22Rv1 (cell line): ENCODE measurements around the gene MIPOL1.

Experiments
- H3K27ac ChIP-seq: fragments of 450-650 bp; 2 replicates; pipeline ENCODE4 v1.5.1; 2017
- ZFX ChIP-seq: fragments of 450-650 bp; IDR thresholded peaks from 2 replicates; pipeline ENCODE4 v1.6.1; 2017; ENCODE audit warnings: antibody characterized with exemption, borderline replicate concordance
- TF ChIP-seq, protein P1 (sequence below): fragments of 450-650 bp; IDR thresholded peaks from 2 replicates; pipeline ENCODE4 v1.5.1; 2017; ENCODE audit warnings: mild to moderate bottlenecking

The MIPOL1 gene

DNA sequence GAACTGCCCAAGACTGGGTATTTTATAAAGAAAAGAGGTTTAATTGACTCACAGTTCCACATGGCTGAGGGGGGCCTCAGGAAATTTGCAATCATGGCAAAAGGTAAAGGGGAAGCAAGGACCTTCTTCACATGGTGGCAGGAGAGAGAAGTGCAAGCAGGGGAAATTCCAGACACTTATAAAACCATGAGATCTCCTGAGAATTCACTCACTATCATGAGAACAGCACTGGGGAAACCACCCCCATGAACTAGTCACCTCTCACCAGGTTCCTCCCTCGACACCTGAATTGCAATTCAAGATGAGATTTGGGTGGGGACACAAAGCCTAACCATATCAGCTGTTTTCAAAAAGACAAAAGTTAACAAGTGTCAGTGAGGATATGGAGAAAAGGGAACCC lies 284.7 kb downstream of the MIPOL1 start:
- H3K27ac ChIP-seq, result no peak overlapping the region
- TF ChIP-seq ZFX, result no peak
- TF ChIP-seq, protein P1, sequence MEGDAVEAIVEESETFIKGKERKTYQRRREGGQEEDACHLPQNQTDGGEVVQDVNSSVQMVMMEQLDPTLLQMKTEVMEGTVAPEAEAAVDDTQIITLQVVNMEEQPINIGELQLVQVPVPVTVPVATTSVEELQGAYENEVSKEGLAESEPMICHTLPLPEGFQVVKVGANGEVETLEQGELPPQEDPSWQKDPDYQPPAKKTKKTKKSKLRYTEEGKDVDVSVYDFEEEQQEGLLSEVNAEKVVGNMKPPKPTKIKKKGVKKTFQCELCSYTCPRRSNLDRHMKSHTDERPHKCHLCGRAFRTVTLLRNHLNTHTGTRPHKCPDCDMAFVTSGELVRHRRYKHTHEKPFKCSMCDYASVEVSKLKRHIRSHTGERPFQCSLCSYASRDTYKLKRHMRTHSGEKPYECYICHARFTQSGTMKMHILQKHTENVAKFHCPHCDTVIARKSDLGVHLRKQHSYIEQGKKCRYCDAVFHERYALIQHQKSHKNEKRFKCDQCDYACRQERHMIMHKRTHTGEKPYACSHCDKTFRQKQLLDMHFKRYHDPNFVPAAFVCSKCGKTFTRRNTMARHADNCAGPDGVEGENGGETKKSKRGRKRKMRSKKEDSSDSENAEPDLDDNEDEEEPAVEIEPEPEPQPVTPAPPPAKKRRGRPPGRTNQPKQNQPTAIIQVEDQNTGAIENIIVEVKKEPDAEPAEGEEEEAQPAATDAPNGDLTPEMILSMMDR, result no peak

DNA sequence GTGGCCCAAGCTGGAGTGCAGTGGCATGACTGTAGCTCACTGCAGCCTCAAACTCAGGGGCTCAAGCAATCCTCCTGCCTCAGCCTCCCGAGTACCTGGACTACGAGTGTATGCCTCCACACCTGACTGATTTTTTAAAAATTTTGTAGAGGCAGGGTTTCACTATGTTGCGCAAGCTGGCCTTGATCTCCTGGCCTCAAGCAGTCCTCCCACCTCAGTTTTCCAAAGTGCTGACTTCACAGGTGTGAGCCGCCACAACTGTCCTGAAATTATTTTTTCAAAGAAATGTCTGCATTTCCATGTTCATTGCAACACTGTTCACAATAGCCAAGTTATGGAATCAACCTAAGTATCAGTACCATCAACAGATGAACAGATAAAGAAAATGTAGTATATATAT lies 285.9 kb downstream of the MIPOL1 start:
- no peak overlapping the region for H3K27ac ChIP-seq
- TF ChIP-seq, protein P1, result no peak
- no peak for TF ChIP-seq ZFX

DNA sequence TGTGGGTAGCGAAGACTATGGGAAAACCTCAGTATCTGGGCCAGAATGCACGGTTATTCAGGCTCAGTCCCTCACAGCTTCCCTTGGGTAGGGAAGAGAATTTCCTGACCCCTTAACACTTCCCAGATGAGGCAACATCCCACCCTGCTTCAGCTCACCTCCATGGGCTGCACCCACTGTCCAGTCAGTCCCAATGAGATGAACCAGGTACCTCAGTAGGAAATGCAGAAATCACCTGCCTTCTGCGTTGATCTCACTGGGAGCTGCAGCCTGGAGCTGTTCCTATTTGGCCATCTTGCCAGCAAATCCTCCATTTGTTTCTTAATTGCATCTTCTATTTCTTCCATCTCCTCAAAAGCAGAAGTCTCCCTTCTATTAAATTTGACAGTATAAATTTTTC lies 292.9 kb downstream of the MIPOL1 start:
- no peak overlapping the region for H3K27ac ChIP-seq
- TF ChIP-seq ZFX, result no peak
- TF ChIP-seq, protein P1, result no peak

DNA sequence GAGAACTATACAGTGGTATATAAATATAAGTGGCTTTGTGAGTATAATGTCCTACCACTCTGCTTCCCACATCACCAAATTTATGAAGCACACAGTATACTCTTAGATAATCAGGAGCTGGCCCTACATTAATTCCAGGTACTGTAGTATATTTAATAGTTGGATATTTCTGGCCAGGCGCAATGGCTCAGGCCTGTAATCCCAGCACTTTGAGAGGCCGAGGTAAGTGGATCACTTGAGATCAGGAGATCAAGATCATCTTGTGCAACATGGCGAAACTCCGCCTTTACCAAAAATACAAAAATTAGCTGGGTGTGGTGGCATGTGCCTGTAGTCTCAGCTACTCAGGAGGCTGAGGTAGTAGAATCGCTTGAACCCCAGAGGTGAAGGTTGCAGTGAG lies 293.3 kb downstream of the MIPOL1 start:
- no peak overlapping the region for H3K27ac ChIP-seq
- TF ChIP-seq, protein P1, result no peak
- TF ChIP-seq ZFX, result no peak

DNA sequence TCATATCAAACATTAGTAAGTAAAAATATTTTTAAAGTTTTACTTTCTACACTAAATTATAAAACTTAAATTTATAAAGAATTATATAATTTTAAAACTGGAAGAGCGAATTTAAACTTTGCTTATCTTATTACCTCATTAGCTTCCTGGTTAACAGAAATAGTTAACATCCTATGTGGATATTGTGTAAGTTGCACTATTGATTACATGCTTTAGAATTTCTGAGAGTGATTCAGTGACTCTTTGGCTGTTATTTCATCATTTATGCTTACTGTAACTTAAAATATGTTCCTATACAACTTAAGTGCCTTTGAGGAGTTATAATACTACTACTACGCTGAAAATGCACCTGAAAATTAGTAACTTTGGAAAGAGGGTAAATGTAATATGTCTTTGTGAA lies 295.9 kb downstream of the MIPOL1 start:
- no peak for TF ChIP-seq ZFX
- TF ChIP-seq, protein P1, result no peak
- no peak overlapping the region for H3K27ac ChIP-seq

DNA sequence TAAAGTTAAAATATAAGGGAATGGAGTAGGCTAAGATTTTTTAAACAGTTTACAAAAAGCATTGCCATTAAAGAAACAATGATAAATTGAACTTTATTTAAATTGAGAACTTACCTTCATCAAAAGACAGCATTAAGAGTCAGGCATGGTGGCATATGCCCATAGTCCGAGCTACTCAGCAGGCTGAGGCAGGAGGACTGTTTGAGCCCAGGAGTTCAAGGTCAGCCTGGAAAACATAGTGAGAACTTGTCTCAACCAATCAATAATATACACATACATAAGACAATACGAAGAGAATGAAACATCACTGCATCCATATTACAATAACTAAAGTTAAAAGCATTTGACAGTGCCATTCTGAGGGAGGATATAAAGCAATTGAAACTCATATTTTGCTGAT lies 299.7 kb downstream of the MIPOL1 start:
- H3K27ac ChIP-seq, result no peak overlapping the region
- no peak for TF ChIP-seq ZFX

DNA sequence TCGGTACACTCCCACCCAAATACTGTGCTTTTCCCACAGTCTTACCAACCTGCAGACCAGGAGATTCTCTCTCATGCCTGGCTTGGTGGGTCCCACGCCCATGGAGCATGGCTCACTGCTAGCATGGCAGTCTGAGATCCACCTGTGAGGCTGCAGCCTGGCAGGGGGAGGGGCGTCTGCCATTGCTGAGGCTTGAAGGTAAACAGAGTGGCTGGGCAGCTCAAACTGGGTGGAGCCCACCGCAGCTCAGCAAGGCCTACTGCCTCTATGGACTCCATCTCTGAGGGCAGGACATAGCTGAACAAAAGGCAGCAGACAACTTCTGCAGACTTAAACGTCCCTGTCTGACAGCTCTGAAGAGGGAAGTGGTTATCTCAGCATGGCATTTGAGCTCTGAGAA lies 304.1 kb downstream of the MIPOL1 start:
- TF ChIP-seq, protein P1, result no peak
- TF ChIP-seq ZFX, result no peak
- no peak overlapping the region for H3K27ac ChIP-seq

DNA sequence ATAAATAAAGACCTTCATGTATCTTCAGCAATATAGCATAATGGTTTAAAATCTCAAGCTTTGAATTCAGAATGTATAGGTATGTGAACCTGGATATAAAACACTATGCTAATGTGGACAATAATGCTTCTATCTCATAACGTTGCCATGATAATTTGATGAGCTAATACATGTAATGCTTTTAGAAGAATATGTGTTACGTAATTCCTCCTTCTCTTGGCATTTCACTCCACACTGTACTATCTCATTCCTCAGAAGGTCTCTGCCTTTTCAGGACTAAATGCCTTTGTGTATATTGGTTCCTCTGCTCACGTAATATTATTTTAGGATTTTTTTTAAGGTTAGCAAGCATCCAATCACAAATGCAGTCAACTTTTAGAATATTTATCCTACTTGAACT lies 310.8 kb downstream of the MIPOL1 start:
- no peak overlapping the region for H3K27ac ChIP-seq
- TF ChIP-seq, protein P1, result no peak
- TF ChIP-seq ZFX, result no peak
